ENCODE results near the gene IL19. TPM values are rescaled to one million over a fixed set of nuclear protein-coding genes. Genes with fewer than 3 reads are reported as not detected.
A peak's percentile ranks its signal among the peaks of the same experiment; 100 is the strongest.

IL19 gene
- total and polyA plus RNA-seq, 9 of the 15 experiments (the other 6 are each of a cell fraction or from before 2014, with no cell fraction given), result not detected

GRCh38 chr1:206859082-206859521 is 88.5 kb downstream of the IL19 start (continued):
- peak; percentile 62 for TF ChIP-seq ZBTB40 (IDR thresholded peaks at IDR 0.05)
- TF ChIP-seq ZBTB40 (CRISPR knock-in tag; IDR thresholded peaks at IDR 0.05), result no peak
- no peak for TF ChIP-seq MTA1 (IDR thresholded peaks at IDR 0.05; ENCODE audit: borderline replicate concordance)
- TF ChIP-seq TCFL5 (CRISPR knock-in tag; conservative IDR thresholded peaks at IDR 0.05), result no peak
- no peak for TF ChIP-seq TCF3 (CRISPR knock-in tag; IDR thresholded peaks at IDR 0.05)
- no peak for TF ChIP-seq ZNF785 (CRISPR knock-in tag; IDR thresholded peaks at IDR 0.05)
- no peak for TF ChIP-seq ZNF316 (IDR thresholded peaks at IDR 0.05)
- TF ChIP-seq, protein P1, sequence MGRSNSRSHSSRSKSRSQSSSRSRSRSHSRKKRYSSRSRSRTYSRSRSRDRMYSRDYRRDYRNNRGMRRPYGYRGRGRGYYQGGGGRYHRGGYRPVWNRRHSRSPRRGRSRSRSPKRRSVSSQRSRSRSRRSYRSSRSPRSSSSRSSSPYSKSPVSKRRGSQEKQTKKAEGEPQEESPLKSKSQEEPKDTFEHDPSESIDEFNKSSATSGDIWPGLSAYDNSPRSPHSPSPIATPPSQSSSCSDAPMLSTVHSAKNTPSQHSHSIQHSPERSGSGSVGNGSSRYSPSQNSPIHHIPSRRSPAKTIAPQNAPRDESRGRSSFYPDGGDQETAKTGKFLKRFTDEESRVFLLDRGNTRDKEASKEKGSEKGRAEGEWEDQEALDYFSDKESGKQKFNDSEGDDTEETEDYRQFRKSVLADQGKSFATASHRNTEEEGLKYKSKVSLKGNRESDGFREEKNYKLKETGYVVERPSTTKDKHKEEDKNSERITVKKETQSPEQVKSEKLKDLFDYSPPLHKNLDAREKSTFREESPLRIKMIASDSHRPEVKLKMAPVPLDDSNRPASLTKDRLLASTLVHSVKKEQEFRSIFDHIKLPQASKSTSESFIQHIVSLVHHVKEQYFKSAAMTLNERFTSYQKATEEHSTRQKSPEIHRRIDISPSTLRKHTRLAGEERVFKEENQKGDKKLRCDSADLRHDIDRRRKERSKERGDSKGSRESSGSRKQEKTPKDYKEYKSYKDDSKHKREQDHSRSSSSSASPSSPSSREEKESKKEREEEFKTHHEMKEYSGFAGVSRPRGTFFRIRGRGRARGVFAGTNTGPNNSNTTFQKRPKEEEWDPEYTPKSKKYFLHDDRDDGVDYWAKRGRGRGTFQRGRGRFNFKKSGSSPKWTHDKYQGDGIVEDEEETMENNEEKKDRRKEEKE (IDR thresholded peaks at IDR 0.05; ENCODE audit: borderline replicate concordance in 1 of 2, control insufficient read depth in 1 of 2, low read depth in 2 of 2, low read length in 1 of 2), result no peak
- TF ChIP-seq KHSRP (IDR thresholded peaks at IDR 0.05), result no peak
- no peak for TF ChIP-seq E2F6 (IDR thresholded peaks at IDR 0.05; ENCODE audit: borderline replicate concordance in 1 of 2, extremely low read depth in 1 of 2, insufficient read depth in 1 of 2, insufficient read length in 1 of 2, low read depth in 1 of 2, low read length in 1 of 2, poor library complexity in 1 of 2, severe bottlenecking in 1 of 2)
- TF ChIP-seq BMI1 (IDR thresholded peaks at IDR 0.05; ENCODE audit: low read length), result no peak
- TF ChIP-seq C11orf30 (IDR thresholded peaks at IDR 0.05; ENCODE audit: low read depth), result no peak
- TF ChIP-seq DPF2 (IDR thresholded peaks at IDR 0.05), result no peak
- no peak for TF ChIP-seq ZNF311 (CRISPR knock-in tag; IDR thresholded peaks at IDR 0.05)
- TF ChIP-seq, protein P2, sequence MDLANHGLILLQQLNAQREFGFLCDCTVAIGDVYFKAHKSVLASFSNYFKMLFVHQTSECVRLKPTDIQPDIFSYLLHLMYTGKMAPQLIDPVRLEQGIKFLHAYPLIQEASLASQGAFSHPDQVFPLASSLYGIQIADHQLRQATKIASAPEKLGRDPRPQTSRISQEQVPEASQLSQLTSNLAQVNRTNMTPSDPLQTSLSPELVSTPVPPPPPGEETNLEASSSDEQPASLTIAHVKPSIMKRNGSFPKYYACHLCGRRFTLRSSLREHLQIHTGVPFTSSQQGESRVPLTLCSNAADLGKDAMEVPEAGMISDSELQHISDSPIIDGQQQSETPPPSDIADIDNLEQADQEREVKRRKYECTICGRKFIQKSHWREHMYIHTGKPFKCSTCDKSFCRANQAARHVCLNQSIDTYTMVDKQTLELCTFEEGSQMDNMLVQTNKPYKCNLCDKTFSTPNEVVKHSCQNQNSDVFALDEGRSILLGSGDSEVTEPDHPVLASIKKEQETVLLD (IDR thresholded peaks at IDR 0.05), result no peak

Measured in K562 (cell line).